ENCODE results near the gene PLB1.
A peak's percentile ranks its signal among the peaks of the same experiment; 100 is the strongest.

The PLB1 gene

GRCh38 chr2:28615706-28616105 lies 119.8 kb downstream of the PLB1 start:
- no peak for DNase-seq

DNA sequence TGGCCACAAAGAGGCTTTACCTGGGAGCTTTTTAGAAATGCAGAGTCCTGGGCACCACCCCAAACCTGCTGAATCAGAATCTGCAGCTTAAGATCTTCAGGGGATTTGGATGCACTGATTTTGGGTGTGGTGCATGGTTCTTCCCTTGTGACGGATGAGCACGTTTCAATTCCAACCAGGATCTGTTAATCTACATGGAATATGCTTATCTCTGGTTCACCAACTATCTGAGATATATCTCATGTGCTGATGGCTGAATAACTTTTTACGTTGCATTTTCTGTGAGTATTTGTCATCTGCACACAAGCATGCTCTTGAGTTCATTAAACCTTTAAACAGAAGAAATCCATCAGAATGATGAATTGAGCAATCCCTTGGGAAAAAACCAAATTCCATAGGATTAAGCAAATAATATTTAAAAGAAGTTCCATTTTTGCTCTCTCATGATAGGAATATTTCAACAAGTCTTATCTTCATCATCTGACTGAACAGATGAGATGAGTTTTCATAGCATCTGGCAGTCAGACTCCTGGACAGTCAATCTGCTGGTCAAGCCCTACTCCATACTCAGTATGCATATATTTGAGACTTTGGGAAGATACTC lies 120.6 kb downstream of the PLB1 start:
- peak; percentile 50 for DNase-seq

DNA sequence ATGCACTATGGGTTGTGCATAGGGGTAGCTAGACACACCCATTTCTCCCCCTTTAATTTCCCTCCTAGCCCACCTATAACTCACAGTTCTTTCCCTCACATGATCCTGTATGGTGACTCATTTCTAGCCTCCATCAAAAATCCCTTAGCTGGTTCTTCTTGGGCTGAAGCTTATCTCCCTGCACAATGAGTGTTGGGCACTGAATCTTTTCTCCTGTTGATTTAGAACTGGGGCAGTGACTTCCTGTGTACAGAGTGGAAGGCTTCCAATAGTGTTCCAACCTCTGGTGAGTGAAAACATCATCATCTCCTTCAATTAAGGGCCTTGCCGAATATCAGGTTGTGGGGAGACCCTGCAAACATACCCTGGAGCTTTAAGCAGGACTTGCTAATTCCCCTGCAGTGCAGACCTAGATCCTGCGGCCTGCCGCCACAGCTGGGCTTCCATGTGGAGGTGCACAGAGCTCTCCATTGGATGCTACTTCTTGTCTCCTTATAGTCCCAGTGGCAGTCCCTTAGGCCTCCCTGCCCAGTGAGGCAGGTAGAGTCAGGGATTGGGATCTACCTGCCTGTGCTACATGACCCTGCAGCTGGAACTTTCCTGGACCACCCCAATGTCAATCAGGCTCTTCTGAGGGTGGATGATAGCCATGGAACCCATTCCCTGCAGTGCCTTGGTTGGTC lies 121.8 kb downstream of the PLB1 start:
- no peak for DNase-seq

DNA sequence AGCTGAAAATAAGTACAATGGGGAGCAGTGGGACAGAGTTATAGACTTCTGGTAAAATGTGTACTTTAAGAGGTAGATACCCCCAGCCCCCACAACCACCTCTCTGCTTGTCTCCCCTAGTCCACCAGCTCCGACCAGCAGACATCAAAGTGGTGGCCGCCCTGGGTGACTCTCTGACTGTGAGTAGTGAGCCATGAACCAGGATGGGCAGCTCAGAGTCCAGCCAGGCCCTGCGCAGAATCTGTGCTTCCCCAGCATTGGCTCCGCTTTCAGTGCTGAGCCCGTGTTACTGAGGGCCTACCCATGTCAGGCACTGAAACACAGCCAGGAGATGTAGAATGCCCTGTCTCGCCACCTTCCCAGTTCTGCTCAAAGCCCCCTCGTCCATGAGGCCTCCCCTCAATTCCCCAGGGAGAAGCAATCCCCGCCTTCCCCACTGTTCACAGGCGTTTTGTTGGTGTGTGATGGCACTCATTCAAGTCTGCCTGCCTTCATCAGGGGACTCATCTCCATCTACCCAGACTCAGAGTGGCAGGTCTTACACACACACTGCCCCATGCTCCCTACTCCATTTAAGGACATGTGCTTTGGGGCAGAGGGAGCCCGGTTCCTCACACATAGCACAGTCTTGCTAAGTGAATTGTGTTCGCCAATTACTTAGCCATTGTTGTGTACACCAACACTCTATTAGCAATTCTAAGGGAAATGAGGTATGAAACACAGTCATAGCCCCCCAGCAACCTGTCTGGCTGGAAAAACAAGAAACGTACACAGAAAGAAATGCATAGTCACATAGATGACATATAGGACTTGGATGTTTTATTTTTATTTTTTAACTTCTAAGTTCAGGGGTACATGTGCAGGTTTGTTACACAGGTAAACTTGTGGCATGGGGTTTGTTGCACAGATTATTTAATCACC lies 122.6 kb downstream of the PLB1 start:
- DNase-seq: no peak

DNA sequence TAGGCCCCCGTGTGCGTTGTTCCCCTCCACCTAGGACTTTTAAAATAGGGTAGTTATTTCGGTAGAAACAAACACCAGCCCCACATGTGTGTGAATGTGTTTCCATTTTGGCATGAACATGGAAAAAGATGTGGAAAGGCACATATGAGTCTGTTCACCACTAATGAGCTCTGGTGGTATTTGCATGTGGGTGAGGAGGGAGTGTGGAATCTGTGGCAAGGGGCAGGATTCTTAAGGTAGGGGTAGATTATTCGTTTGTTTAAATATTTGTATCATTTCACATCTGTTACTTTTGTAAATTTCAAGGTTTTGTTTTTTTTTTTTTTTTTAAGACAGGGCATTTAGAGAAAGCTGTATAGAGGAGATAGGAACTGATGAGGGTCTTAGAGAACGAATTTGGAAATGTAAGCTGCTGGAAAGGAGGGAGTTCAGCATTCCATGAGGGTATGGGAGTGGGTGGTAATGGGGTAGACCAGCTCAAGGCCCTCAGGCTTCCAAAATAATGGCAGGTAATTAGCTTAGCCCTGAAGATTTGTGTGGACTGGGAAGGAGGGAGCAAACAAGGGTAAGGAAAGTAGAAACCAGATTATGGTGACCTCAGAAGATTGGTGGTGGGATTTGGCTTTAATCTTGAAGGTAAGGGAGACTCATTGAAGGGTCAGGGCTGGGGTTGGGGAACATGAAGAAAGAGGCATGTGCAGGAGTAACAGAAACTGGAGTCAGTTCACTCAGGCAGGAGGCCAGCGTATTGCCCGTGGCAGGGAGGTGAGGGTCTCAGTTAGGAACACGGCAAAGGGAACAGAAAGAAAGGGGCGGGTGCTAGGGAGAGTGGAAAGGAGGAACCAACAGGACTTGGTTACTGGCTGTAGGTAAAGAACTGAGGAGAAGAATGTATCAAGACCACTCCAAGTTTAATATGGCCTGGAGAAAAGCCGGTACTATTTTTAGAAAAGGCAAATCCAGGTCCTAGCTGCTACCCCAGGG lies 123.6 kb downstream of the PLB1 start:
- no peak for DNase-seq

DNA sequence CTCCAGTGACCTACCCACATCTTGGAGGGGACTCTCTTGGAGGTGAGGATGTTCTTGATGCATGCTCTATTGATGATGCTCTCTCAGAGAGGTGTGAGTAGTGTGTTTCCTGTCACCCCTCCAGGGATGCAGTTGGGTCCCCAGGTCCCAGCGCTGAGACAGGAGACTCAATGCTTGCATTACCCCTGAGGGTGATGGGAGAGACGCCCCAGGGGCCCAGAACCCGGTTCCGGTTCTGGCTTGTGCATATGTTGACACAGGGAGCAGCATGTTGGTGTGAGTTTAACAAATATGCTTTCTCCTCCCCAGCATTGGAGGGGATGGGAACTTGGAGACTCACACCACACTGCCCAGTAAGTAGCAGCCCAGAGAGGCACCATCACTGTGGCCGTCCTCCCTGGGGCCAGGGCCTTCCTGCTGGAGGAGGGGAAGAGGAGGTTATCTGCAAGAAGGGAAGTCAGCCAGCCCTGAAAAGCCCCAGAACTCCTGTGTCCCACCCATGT lies 124.5 kb downstream of the PLB1 start:
- DNase-seq: no peak

DNA sequence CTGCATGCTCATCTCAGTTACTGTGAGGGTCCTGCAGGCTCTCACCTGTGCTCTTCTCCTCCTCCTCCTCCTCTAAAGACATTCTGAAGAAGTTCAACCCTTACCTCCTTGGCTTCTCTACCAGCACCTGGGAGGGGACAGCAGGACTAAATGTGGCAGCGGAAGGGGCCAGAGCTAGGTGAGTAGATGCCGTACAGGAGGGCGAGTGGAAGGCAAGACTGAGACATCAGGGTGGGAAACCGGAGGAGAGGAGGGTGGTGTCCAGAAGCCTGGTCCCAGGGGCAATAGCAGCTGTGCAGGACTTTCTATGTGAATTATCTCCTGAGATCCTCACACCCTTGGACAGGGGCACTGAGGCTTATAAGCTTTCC lies 124.9 kb downstream of the PLB1 start:
- DNase-seq: no peak

- DNase-seq: peak; percentile 94
These were observed 125.6 kb downstream of the PLB1 start for GRCh38 chr2:28621172-28622100.

GRCh38 chr2:28622101-28622499 lies 126.2 kb downstream of the PLB1 start:
- no peak for DNase-seq

DNA sequence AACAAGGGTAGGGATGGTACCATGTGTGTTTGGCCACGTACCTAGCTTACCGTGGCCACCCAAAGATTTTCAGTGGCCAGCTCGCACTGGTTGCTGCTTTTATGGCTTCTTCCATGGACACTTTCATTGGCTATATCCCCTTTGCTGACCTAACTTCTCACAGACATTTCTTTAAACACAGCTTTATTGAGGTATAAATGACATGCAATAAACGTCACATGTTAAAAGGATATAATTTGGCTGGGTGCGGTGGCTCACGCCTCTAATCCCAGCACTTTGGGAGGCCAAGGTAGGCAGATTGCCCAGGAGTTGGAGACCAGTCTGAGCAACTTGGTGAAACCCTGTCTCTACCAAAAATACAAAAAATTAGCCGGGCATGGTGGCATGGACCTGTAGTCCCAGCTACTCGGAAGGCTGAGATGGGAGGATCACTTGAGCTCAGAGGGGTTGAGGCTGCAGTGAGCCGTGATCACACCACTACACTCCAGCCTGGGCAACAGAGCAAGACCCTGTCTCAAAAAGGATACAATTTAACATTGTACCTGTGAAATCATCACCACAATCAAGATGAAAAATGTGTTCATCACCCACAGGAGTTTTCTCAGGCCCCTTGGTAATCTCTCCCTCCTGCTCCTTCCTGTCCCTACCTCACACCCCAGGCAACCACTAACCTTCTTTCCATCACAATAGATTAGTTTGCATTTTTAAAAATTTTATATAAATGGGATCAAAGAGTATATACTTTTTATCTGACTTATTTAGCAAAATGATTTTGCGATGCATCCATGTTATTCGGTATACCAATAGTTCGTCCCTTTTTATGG lies 127.9 kb downstream of the PLB1 start:
- DNase-seq: no peak

DNA sequence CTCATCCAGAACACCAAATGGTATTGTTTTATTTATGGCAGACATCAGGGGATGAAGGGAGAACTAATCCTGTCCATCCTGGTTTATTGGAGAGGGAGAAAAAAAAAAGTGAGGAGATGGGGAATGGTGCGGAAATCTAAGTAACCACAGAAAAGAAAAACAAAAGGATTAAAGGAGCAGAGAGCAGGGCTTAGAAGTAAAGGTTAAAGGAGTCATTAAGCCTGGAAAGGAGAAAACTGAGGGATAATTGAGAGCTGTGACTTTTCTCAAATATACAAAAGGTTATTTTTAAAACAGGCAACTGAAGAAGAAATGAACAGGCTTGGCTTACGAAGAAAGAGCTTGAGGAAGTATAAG lies 128.6 kb downstream of the PLB1 start:
- DNase-seq: no peak

GRCh38 chr2:28624793-28625701 lies 129.2 kb downstream of the PLB1 start:
- DNase-seq: peak; percentile 54

GRCh38 chr2:28626376-28626775 lies 130.5 kb downstream of the PLB1 start:
- no peak for DNase-seq

DNA sequence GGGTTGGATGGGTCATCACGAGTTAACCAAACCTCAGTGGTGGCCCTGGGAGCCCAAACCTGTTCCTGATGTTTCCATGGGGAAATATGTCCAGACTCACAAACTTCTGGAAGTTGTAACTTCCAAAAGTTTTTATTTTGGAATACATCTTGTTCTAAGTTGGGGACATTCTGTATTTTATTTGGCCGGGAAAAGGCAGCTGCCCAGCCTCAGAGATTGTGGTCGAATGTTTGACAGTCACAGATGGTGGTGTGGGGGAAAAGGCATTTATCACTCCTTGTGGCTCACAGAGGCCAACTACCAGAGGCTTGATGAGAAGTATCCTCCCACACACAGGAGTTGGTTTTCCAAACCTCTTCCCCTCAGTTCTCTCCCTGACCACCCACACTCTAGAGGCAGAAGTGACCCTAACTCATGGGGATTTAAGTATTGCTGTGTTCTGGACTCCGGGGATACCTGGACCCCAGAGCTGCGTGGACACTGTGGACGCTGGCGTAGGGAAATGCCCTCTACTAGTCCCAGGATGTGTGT lies 131.1 kb downstream of the PLB1 start:
- DNase-seq: peak; percentile 51

DNA sequence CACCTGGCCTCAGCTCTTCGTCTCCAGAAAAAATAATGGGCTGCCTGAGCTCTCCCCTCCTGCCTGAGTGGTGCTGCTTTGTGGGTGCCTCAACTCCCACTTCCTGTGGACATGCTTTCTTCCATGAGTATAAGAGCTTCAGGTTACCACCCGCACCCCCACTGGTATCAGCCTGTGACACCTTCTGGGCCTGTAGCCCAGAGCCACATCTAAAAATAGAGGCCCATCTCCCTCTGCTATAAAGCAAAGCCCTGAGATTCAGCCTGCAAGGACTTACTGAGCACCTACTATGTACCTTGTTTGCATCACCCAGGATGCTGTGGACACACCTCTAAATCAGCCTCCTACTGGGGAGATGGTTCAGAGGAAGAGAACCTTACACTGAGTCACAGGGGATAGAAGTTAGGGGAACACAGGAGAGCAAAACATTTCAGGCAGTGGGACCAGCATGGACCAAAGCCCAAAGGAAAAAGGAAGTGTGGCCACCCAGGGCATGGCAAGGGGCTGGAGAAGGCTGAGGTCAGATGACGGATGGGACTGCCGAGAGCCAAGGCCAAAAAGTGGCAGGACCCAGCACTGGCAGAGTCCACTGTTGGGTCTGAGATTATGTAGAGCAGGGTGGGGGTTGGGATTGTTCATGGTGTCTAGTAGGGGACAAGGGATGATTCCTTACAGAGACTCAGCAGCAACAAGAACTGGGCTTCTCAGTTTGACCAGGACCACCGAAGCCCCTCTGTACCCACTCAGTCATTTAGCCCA lies 132.0 kb downstream of the PLB1 start:
- no peak for DNase-seq

DNA sequence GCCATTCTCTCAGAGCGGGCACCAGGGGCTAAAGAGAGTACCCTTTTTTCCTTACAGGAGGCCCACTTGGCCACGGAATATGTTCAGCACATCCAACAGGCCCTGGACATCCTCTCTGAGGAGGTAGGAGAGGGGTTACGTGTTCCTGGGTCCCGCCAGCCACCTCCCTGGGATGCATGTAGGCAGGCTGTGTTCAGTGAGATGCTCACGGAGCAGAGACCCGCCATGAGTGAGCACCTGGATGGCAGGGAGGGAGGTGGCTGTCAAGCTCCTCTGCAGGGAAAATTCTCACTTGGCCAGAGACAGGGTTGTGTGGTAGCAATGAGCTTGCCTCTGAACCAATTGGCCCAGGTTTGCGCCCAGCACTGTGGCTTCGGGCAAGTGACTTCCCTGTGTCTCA lies 132.6 kb downstream of the PLB1 start:
- DNase-seq: no peak

GRCh38 chr2:28628987-28629386 lies 133.1 kb downstream of the PLB1 start:
- no peak for DNase-seq

GRCh38 chr2:28629910-28630309 lies 134.1 kb downstream of the PLB1 start:
- no peak for DNase-seq

Data from HCEC 1CT (cell line).